ENCODE measurements around the gene LTC4S.
"Not testable (repeated sequence)": the region's sequence is repeated elsewhere in the genome, so short reads cannot be mapped to it uniquely, and the experiment has no call there.

- TF ChIP-seq CTCF (IDR thresholded peaks at IDR 0.05; ENCODE audit: low read depth, low read length); POLR2A (IDR thresholded peaks at IDR 0.05; ENCODE audit: extremely low read depth, insufficient read length): not testable (repeated sequence)
These were observed 49.7 kb upstream of the LTC4S start for GRCh38 chr5:179744106-179744505.
